Kidney epithelial cell (primary cell): ENCODE measurements around the gene PRCP. TPM values are rescaled to one million over a fixed set of nuclear protein-coding genes. Genes with fewer than 3 reads are reported as not detected.

ENCODE experiments used
- DNase-seq: peaks from one replicate; pipeline ENCODE4 v3.0.0-alpha.2; 2010; ENCODE audit warnings: low read depth
- H3K27me3 ChIP-seq: 2 replicates; pipeline ENCODE4 v1.6.0; 2011; ENCODE audit warnings: low read length; ENCODE audit not compliant: control insufficient read depth, insufficient read depth
- H3K36me3 ChIP-seq: 2 replicates; pipeline ENCODE4 v1.5.1; 2011; ENCODE audit warnings: low read length; ENCODE audit not compliant: control insufficient read depth, insufficient read depth
- H3K4me3 ChIP-seq: 2 replicates; pipeline ENCODE4 v1.5.1; 2011; ENCODE audit warnings: low read depth, mild to moderate bottlenecking, control low read depth, low read length
- total RNA-seq: library from RNA; depleted of rRNA; stranded (reverse); fragments of >200 nt; gene quantifications from 2 replicates; pipeline ENCODE4 v1.2.3, GENCODE V29; 2015
- TF ChIP-seq, protein P1 (sequence below): IDR thresholded peaks from 2 replicates; pipeline ENCODE4 v1.5.1; 2011; ENCODE audit warnings: mild to moderate bottlenecking, moderate library complexity, low read length, control low read depth, inconsistent platforms; ENCODE audit not compliant: insufficient read depth, poor library complexity, severe bottlenecking

The PRCP gene
- total RNA-seq, 1 donor from 2014 or later = 23.7 TPM

DNA sequence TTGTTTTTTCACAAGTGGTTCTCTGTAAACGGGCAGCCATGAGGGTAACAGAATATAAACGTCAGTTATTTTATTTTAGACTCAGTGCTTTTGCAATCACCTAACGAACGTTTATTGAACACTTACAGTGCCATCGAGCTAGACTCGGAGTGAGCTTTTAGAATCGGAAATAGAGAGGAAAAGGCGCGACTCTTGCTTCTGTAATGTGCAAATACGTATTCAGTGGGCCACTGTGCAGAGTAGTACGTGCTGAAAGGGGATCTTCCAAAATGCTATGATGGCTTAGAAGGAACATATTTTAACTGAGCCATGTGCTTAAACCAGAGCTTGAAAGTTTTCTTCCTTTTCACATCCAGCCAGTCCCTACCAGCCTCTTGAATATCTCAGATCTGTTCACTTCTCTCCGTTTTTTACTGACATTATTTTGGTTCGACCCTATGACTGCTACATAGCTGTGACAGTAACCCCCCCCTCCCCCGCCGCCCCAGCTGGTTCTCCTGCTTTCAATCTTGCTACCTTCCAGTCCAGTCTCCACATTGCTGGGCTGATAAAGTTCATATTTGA is 1.8 kb upstream of the PRCP start:
- no peak for DNase-seq
- TF ChIP-seq, protein P1, sequence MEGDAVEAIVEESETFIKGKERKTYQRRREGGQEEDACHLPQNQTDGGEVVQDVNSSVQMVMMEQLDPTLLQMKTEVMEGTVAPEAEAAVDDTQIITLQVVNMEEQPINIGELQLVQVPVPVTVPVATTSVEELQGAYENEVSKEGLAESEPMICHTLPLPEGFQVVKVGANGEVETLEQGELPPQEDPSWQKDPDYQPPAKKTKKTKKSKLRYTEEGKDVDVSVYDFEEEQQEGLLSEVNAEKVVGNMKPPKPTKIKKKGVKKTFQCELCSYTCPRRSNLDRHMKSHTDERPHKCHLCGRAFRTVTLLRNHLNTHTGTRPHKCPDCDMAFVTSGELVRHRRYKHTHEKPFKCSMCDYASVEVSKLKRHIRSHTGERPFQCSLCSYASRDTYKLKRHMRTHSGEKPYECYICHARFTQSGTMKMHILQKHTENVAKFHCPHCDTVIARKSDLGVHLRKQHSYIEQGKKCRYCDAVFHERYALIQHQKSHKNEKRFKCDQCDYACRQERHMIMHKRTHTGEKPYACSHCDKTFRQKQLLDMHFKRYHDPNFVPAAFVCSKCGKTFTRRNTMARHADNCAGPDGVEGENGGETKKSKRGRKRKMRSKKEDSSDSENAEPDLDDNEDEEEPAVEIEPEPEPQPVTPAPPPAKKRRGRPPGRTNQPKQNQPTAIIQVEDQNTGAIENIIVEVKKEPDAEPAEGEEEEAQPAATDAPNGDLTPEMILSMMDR = no peak
- H3K36me3 ChIP-seq = no peaks in the 10 kb centered on the region
- H3K4me3 ChIP-seq = peak overlapping the region; percentile 61
- H3K27me3 ChIP-seq = no peaks in the 10 kb centered on the region

DNA sequence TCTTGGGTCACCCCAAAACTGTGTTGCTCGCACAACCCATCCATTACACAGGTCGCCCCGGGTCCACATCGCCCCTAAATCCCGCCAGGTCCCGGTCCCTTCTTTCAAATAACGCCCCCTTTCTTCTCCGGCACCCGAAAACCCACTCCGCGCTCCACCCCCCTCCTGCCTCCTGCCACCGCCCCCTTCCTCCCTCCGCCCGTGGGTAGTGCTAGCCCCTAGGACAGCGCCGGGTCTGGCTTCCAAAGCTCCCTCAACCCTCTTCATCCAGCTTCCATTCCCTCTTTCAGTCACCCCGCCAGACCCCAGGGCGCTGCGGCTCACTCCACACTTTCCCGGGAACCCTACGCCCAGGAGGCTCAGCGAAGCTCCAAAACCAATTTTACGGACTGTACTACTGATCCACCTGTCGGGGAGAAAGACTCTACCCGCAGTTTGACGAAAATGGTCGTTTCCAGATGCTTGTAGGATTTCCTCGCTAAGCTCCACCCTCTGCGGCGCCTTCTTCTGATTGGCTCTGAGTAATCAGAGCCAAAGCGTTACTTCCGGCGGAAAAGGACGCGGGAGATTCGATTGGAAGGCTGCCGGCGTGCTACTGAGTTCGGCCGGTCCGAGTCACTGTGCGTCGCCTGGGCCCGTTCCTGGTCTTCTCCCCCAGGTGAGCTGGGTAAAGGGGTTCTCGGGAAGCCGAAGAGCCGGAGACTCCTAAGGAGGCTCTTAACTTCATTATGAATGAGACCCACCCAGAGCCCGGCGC is 1.1 kb upstream of the PRCP start, which contains the start of gene DDIAS:
DDIAS (plus strand) TSS at position 572 of the 757 bp plus-strand sequence. CDS start 13,003 bp downstream, outside the sequence.
- DNase-seq = peak; percentile 90
- TF ChIP-seq, protein P1 = no peak
- Histone ChIP-seq H3K4me3 (peak within 1 kb of the TSS; percentile 61), H3K36me3 (no peaks in the 10 kb centered on the region), H3K27me3 (no peaks in the 10 kb centered on the region)

DNA sequence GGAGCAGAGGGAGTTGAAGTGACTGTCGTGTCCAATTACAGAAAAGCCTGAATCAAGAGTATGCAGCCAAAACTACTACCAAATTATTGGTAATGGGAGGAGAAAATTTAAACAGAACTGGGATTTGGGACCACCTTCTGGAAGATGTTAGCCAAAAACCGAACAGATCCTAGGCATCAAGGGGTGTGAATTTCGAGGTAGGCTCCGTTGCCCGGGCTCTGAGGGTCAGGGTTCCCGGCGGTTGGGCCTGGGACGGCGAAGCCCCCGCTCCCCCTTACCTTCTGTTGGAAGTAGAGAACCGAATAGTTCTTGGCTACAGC is 313 bp downstream of the PRCP start:
- H3K36me3 ChIP-seq = no peaks in the 10 kb centered on the region
- H3K4me3 ChIP-seq = peak overlapping the region; percentile 61
- H3K27me3 ChIP-seq = no peaks in the 10 kb centered on the region
- TF ChIP-seq, protein P1 = no peak
- no peak for DNase-seq

DNA sequence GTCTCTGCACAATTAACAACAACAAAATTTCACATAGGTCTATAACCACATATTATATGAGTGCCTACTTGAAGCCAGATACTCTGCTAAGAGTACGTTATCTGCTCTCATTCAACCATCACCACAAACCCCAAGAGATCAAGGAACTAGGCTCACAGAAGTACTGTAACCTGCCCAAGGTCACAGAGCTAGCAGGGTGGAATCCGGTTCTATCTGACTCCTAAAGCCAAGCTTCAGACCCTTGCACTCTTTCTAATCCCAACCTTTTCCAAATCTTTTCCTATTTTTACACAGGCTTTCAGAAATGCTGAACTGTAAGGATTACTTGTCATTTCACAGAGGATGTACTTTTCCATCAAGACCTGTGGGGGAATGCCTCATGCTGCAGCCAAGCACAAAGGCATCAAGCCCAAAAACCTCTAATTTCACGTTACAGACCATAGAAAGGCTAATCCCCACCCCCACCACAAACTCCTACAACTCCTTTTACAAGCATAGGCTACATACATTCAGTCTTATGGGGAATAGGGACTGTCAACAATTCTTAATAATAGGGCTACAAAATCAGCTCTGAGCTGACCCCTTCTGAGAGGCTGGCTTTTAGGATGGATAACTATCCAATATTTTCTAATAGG is 927 bp downstream of the PRCP start:
- no peak for DNase-seq
- peak overlapping the region; percentile 6 for H3K4me3 ChIP-seq
- TF ChIP-seq, protein P1 = no peak
- H3K36me3 ChIP-seq = no peaks in the 10 kb centered on the region
- H3K27me3 ChIP-seq = no peaks in the 10 kb centered on the region

DNA sequence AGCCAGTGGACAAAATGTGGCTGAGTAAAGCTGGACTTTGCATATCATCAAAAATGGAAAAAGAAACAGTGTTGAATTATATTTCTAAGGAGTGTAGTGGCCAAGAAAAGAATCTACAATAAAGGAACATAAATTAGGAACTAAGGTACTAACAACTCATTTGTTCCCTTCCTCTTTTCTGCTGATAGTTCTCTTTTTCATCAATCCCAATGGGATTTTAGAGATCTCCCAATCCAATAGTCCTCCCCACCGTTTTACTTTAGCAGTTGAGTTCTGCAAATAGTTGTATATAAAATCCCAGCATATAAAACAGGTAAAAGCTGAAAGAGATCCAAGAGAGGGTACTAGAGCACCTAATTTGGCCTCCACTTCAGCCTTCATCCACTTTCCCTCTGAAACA is 2.0 kb downstream of the PRCP start:
- Histone ChIP-seq H3K36me3 (no peaks in the 10 kb centered on the region), H3K4me3 (no peak overlapping the region), H3K27me3 (no peaks in the 10 kb centered on the region)
- TF ChIP-seq, protein P1 = no peak
- no peak for DNase-seq
